Subcutaneous adipose tissue (tissue), 4 donors: ENCODE data around the gene MRPL9. TPM values are rescaled to one million over a fixed set of nuclear protein-coding genes. Genes with fewer than 3 reads are reported as not detected.

Experiments used
- CTCF ChIP-seq: fragments of 450-650 bp; IDR thresholded peaks from one replicate; pipeline ENCODE4 v1.5.1; 2016; ENCODE audit warnings: low read depth, mild to moderate bottlenecking, control low read depth, antibody characterized with exemption, moderate library complexity
- total RNA-seq, 4 donors: library from RNA; depleted of rRNA; stranded (reverse); fragments of >200 nt; gene quantifications; one replicate each; pipeline ENCODE4 v1.1.0, GENCODE V29; 2016

MRPL9 gene
- total RNA-seq, 4 donors from 2014 or later: 52.7 to 75.7 (median 57.8) TPM

- TF ChIP-seq CTCF: no peak
Observed at GRCh38 chr1:151779852-151780251, 16.6 kb upstream of the MRPL9 start.

GRCh38 chr1:151777317-151777716 lies 14.0 kb upstream of the MRPL9 start:
- no peak for TF ChIP-seq CTCF

- no peak for TF ChIP-seq CTCF
Observed at GRCh38 chr1:151776665-151777062, 13.4 kb upstream of the MRPL9 start.

GRCh38 chr1:151775894-151776664 lies 12.8 kb upstream of the MRPL9 start:
- TF ChIP-seq CTCF: no peak

- no peak for TF ChIP-seq CTCF
Observed at GRCh38 chr1:151774256-151774922, 11.1 kb upstream of the MRPL9 start.

GRCh38 chr1:151773702-151774101 lies 10.4 kb upstream of the MRPL9 start:
- TF ChIP-seq CTCF: no peak

- no peak for TF ChIP-seq CTCF
Observed at GRCh38 chr1:151763990-151764389, 694 bp upstream of the MRPL9 start.
